ENCODE results near the gene TBC1D1.
A peak's percentile ranks its signal among the peaks of the same experiment; 100 is the strongest.

GRCh38 chr4:38179690-38180377 is 288.9 kb downstream of the TBC1D1 start:
- TF ChIP-seq ZNF707 (tag by site-specific recombination; IDR thresholded peaks at IDR 0.05) (no peak), REST (tag by site-specific recombination; IDR thresholded peaks at IDR 0.05) (no peak), ZNF10 (tag by site-specific recombination; IDR thresholded peaks at IDR 0.05) (no peak), PRDM1 (tag by site-specific recombination; IDR thresholded peaks at IDR 0.05) (no peak), ZNF518A (tag by site-specific recombination; conservative IDR thresholded peaks at IDR 0.05; ENCODE audit: low read depth) (0 out of 2 replicates have a peak, but pooled peaks have one; percentile 16), TCF7L2 (IDR thresholded peaks at IDR 0.05; ENCODE audit: borderline replicate concordance, low read depth, low read length) (no peak)
- TF ChIP-seq, protein P1, sequence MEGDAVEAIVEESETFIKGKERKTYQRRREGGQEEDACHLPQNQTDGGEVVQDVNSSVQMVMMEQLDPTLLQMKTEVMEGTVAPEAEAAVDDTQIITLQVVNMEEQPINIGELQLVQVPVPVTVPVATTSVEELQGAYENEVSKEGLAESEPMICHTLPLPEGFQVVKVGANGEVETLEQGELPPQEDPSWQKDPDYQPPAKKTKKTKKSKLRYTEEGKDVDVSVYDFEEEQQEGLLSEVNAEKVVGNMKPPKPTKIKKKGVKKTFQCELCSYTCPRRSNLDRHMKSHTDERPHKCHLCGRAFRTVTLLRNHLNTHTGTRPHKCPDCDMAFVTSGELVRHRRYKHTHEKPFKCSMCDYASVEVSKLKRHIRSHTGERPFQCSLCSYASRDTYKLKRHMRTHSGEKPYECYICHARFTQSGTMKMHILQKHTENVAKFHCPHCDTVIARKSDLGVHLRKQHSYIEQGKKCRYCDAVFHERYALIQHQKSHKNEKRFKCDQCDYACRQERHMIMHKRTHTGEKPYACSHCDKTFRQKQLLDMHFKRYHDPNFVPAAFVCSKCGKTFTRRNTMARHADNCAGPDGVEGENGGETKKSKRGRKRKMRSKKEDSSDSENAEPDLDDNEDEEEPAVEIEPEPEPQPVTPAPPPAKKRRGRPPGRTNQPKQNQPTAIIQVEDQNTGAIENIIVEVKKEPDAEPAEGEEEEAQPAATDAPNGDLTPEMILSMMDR (tag by site-specific recombination; IDR thresholded peaks at IDR 0.05): peak; percentile 54
